ENCODE measurements around the gene VPS25. TPM values are rescaled to one million over a fixed set of nuclear protein-coding genes. Genes with fewer than 3 reads are reported as not detected.

The VPS25 gene
- total and polyA plus RNA-seq, 4 donors, result 31.2 to 46.8 (median 39.6) TPM

DNA sequence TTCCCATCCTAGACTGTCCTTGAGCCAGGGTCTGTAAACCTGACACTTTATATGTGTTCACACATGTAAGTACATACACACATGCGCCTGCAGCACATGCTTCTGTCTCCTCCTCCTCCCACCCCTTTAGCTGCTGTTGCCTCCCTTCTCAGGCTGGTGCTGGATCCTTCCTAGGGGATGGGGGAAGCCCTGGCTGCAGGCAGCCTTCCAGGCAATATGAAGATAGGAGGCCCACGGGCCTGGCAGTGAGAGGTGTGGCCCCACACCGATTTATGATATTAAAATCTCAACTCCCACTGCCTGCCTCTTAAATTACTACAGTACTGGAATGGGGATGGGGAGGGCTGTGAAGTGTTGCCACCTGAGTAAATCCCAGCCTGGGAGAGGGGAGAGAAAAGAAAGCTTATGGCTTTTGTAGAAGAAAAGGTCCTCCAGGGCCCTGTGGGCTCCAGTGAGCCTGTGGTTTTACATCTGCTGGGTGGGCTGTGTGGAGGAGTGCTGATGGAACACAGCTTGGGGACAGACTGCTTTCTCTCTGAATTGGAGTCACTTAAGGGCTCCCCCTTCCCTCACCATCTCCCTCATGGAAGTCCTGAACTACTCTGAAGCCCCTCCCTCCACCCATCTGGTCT, 6.2 kb downstream of the VPS25 start:
- ATAC-seq (ENCODE audit: low FRiP score) (no peak), DNase-seq (peak in 1 of 2 donors; percentile 6)
- H3K36me3 ChIP-seq (ENCODE audit: control insufficient read depth in 1 of 2, insufficient read depth in 2 of 2, low read length in 1 of 2), result peaks cover 0 to 2% of the 10 kb centered on the region in 2 donors
- no peaks in the 10 kb centered on the region for H3K27me3 ChIP-seq (ENCODE audit: control insufficient read depth in 1 of 2, insufficient read depth in 2 of 2, low read length in 1 of 2)
- H3K9me3 ChIP-seq (ENCODE audit: control insufficient read depth, low read length), result no peaks in the 10 kb centered on the region
- H3K27ac ChIP-seq (ENCODE audit: low read depth in 1 of 2, low read length in 2 of 2), result no peak overlapping the region
- WGBS, 2 donors, result 70 to 71% methylated on average over 3 of the region's 3 CpGs
- no peak overlapping the region for H3K4me3 ChIP-seq (ENCODE audit: low read length in 2 of 2)
- H3K4me1 ChIP-seq (ENCODE audit: control insufficient read depth in 1 of 2, insufficient read depth in 2 of 2, low read length in 2 of 2), result no peaks in the 10 kb centered on the region
- intact Hi-C loops (cut with DNase I), result no loop called here

GRCh38 chr17:42779936-42780850, 6.9 kb downstream of the VPS25 start, which contains the start of gene WNK4:
WNK4 (plus strand) TSS chr17:42780610; CDS start chr17:42780699, 89 bp downstream.
- DNase-seq, result peak in 1 of 2 donors; percentile 30
- H3K27ac ChIP-seq (ENCODE audit: low read depth in 1 of 2, low read length in 2 of 2), result no peak within 1 kb of the TSS
- 5% methylated on average over 47 to 65 of the region's 65 CpGs for WGBS, 2 donors
- H3K9me3 ChIP-seq (ENCODE audit: control insufficient read depth, low read length), result no peaks in the 10 kb centered on the region
- no peak for ATAC-seq (ENCODE audit: low FRiP score)
- no peaks in the 10 kb centered on the region for H3K4me1 ChIP-seq (ENCODE audit: control insufficient read depth in 1 of 2, insufficient read depth in 2 of 2, low read length in 2 of 2)
- intact Hi-C loops (cut with DNase I), result no loop called here
- peak within 1 kb of the TSS in 1 of 2 donors; percentile 16 for H3K4me3 ChIP-seq (ENCODE audit: low read length in 2 of 2)
- H3K36me3 ChIP-seq (ENCODE audit: control insufficient read depth in 1 of 2, insufficient read depth in 2 of 2, low read length in 1 of 2), result peaks cover 0 to 2% of the 10 kb centered on the region in 2 donors
- H3K27me3 ChIP-seq (ENCODE audit: control insufficient read depth in 1 of 2, insufficient read depth in 2 of 2, low read length in 1 of 2), result no peaks in the 10 kb centered on the region

DNA sequence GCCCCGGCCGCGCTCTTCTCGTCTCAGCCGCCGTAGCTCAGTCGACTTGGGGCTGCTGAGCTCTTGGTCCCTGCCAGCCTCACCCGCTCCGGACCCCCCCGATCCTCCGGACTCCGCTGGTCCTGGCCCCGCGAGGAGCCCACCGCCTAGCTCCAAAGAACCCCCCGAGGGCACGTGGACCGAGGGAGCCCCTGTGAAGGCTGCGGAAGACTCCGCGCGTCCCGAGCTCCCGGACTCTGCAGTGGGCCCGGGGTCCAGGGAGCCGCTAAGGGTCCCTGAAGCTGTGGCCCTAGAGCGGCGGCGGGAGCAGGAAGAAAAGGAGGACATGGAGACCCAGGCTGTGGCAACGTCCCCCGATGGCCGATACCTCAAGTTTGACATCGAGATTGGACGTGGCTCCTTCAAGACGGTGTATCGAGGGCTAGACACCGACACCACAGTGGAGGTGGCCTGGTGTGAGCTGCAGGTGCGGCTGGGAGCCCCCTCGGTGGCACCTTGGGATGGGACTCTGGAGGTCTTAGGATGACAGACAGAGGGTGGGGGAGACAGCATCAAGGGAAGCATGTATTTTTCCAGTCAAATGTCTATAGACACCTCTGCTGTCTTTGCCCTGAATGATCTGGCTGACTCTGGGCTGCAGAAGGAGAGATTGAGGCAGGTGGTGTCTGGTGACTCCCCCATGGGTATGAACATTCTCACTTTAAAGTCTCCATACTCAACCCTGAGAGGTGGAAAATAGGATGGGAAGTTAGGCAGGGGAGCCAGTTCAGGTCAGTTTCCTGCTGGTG, 7.8 kb downstream of the VPS25 start:
- H3K27ac ChIP-seq (ENCODE audit: low read depth in 1 of 2, low read length in 2 of 2), result no peak overlapping the region
- intact Hi-C loops (cut with DNase I), result no loop called here

GRCh38 chr17:42781639-42782165, 8.5 kb downstream of the VPS25 start:
- peaks cover 0 to 2% of the 10 kb centered on the region in 2 donors for H3K36me3 ChIP-seq (ENCODE audit: control insufficient read depth in 1 of 2, insufficient read depth in 2 of 2, low read length in 1 of 2)
- peak; percentile 19 for ATAC-seq (ENCODE audit: low FRiP score)
- H3K4me3 ChIP-seq (ENCODE audit: low read length in 2 of 2), result no peak overlapping the region
- H3K4me1 ChIP-seq (ENCODE audit: control insufficient read depth in 1 of 2, insufficient read depth in 2 of 2, low read length in 2 of 2), result no peaks in the 10 kb centered on the region
- WGBS, 2 donors, result 30 to 36% methylated on average over 10 of the region's 10 CpGs
- no peak for DNase-seq
- no peak overlapping the region for H3K27ac ChIP-seq (ENCODE audit: low read depth in 1 of 2, low read length in 2 of 2)
- H3K9me3 ChIP-seq (ENCODE audit: control insufficient read depth, low read length), result no peaks in the 10 kb centered on the region
- intact Hi-C loops (cut with DNase I), result no loop called here
- no peaks in the 10 kb centered on the region for H3K27me3 ChIP-seq (ENCODE audit: control insufficient read depth in 1 of 2, insufficient read depth in 2 of 2, low read length in 1 of 2)

More for the DNA sequence above, 7.8 kb downstream of the VPS25 start:
- Histone ChIP-seq H3K4me1 (ENCODE audit: control insufficient read depth in 1 of 2, insufficient read depth in 2 of 2, low read length in 2 of 2) (no peaks in the 10 kb centered on the region), H3K36me3 (ENCODE audit: control insufficient read depth in 1 of 2, insufficient read depth in 2 of 2, low read length in 1 of 2) (peaks cover 0 to 2% of the 10 kb centered on the region in 2 donors), H3K9me3 (ENCODE audit: control insufficient read depth, low read length) (no peaks in the 10 kb centered on the region), H3K27me3 (ENCODE audit: control insufficient read depth in 1 of 2, insufficient read depth in 2 of 2, low read length in 1 of 2) (no peaks in the 10 kb centered on the region), H3K4me3 (ENCODE audit: low read length in 2 of 2) (no peak overlapping the region)
- ATAC-seq (ENCODE audit: low FRiP score), result no peak
- no peak for DNase-seq
- 6 to 8% methylated on average over 39 of the region's 39 CpGs for WGBS, 2 donors

- DNase-seq, result no peak
- Histone ChIP-seq H3K27me3 (ENCODE audit: control insufficient read depth in 1 of 2, insufficient read depth in 2 of 2, low read length in 1 of 2) (no peaks in the 10 kb centered on the region), H3K36me3 (ENCODE audit: control insufficient read depth in 1 of 2, insufficient read depth in 2 of 2, low read length in 1 of 2) (peaks cover 0 to 2% of the 10 kb centered on the region in 2 donors), H3K4me1 (ENCODE audit: control insufficient read depth in 1 of 2, insufficient read depth in 2 of 2, low read length in 2 of 2) (no peaks in the 10 kb centered on the region), H3K9me3 (ENCODE audit: control insufficient read depth, low read length) (no peaks in the 10 kb centered on the region), H3K27ac (ENCODE audit: low read depth in 1 of 2, low read length in 2 of 2) (no peak overlapping the region), H3K4me3 (ENCODE audit: low read length in 2 of 2) (no peak overlapping the region)
- intact Hi-C loops (cut with DNase I), result no loop called here
- whole genome bisulfite sequencing, 2 donors, result 30 to 40% methylated on average over 29 of the region's 29 CpGs
- ATAC-seq (ENCODE audit: low FRiP score), result no peak
These were observed 9.2 kb downstream of the VPS25 start for GRCh38 chr17:42782166-42783061.

GRCh38 chr17:42783062-42783790, 10.0 kb downstream of the VPS25 start:
- Histone ChIP-seq H3K27me3 (ENCODE audit: control insufficient read depth in 1 of 2, insufficient read depth in 2 of 2, low read length in 1 of 2) (no peaks in the 10 kb centered on the region), H3K27ac (ENCODE audit: low read depth in 1 of 2, low read length in 2 of 2) (no peak overlapping the region), H3K4me1 (ENCODE audit: control insufficient read depth in 1 of 2, insufficient read depth in 2 of 2, low read length in 2 of 2) (no peaks in the 10 kb centered on the region), H3K36me3 (ENCODE audit: control insufficient read depth in 1 of 2, insufficient read depth in 2 of 2, low read length in 1 of 2) (peaks cover 0 to 2% of the 10 kb centered on the region in 2 donors), H3K9me3 (ENCODE audit: control insufficient read depth, low read length) (no peaks in the 10 kb centered on the region), H3K4me3 (ENCODE audit: low read length in 2 of 2) (no peak overlapping the region)
- ATAC-seq (ENCODE audit: low FRiP score) (no peak), DNase-seq (no peak)
- intact Hi-C loops (cut with DNase I), result no loop called here
- 58 to 61% methylated on average over 9 of the region's 9 CpGs for WGBS, 2 donors

GRCh38 chr17:42783791-42784138, 10.5 kb downstream of the VPS25 start:
- 42% methylated on average over 22 of the region's 22 CpGs for WGBS, 2 donors
- no peaks in the 10 kb centered on the region for H3K27me3 ChIP-seq (ENCODE audit: control insufficient read depth in 1 of 2, insufficient read depth in 2 of 2, low read length in 1 of 2)
- intact Hi-C loops (cut with DNase I), result no loop called here

More at GRCh38 chr17:42783791-42784138, 10.5 kb downstream of the VPS25 start:
- Histone ChIP-seq H3K36me3 (ENCODE audit: control insufficient read depth in 1 of 2, insufficient read depth in 2 of 2, low read length in 1 of 2) (peaks cover 0 to 2% of the 10 kb centered on the region in 2 donors), H3K9me3 (ENCODE audit: control insufficient read depth, low read length) (no peaks in the 10 kb centered on the region), H3K4me3 (ENCODE audit: low read length in 2 of 2) (no peak overlapping the region), H3K4me1 (ENCODE audit: control insufficient read depth in 1 of 2, insufficient read depth in 2 of 2, low read length in 2 of 2) (no peaks in the 10 kb centered on the region), H3K27ac (ENCODE audit: low read depth in 1 of 2, low read length in 2 of 2) (no peak overlapping the region)
- DNase-seq (no peak), ATAC-seq (ENCODE audit: low FRiP score) (no peak)

All from aorta (tissue), 5 donors.